ENCODE measurements around the gene PPIL4. TPM values are rescaled to one million over a fixed set of nuclear protein-coding genes. Genes with fewer than 3 reads are reported as not detected.

PPIL4 gene
- total and polyA plus RNA-seq, 2 donors (not counting 1 experiment from before 2014, with no cell fraction given), result 3.1 to 34.3 TPM

- CTCF ChIA-PET, result interaction anchor here (0.6 to 5.9 kb wide), 15 partner anchors 9 to 446 kb away, joined by 3 to 60 read pairs (median 7); partner anchors contain the start of gene ZC3H12D
- 74% methylated on average over 26 of the region's 30 CpGs for WGBS (ENCODE audit: insufficient coverage)
Measured at GRCh38 chr6:149474108-149474935, 71.5 kb downstream of the PPIL4 start.

More at GRCh38 chr6:149474108-149474935, 71.5 kb downstream of the PPIL4 start:
- intact Hi-C loops (cut with micrococcal nuclease), result loop anchor here (5.0 kb wide), 1 partner anchor 712 kb away; no protein-coding TSS in a partner anchor
- ATAC-seq (ENCODE audit: low read depth) (peak; percentile 39), DNase-seq (no peak)
- H3K4me3 ChIP-seq (ENCODE audit: control extremely low read depth in 1 of 5, extremely low read depth in 1 of 5, insufficient read depth in 1 of 5, low read depth in 2 of 5, low read length in 4 of 5), result peak overlapping the region in 4 of 5 experiments; percentile 5 to 55 (median 25)
- peaks cover 14% of the 10 kb centered on the region for H4K20me1 ChIP-seq (ENCODE audit: control insufficient read depth, insufficient read depth, low read length, poor library complexity, severe bottlenecking)
- peaks cover 4 to 68% of the 10 kb centered on the region in 2 experiments for H3K36me3 ChIP-seq (replicated peaks in 1 of 2; ENCODE audit: control extremely low read depth in 1 of 2, control insufficient read depth in 1 of 2, extremely low read depth in 1 of 2, insufficient read depth in 2 of 2, low read length in 1 of 2)
- peaks cover 84% of the 10 kb centered on the region for H3K4me1 Mint-ChIP-seq
- peaks cover 100% of the 10 kb centered on the region for H3K79me2 ChIP-seq (ENCODE audit: control insufficient read depth, insufficient read depth, low read length)
- peak overlapping the region; percentile 48 for H3K9ac ChIP-seq (ENCODE audit: low read length)
- H3K27ac Mint-ChIP-seq, result peak overlapping the region; percentile 94
- no peaks in the 10 kb centered on the region for H3K27me3 ChIP-seq (replicated peaks in 1 of 4; ENCODE audit: control extremely low read depth in 1 of 4, control insufficient read depth in 3 of 4, insufficient read depth in 4 of 4, low read length in 3 of 4)
- H3K9me3 ChIP-seq (ENCODE audit: control extremely low read depth in 1 of 3, control insufficient read depth in 2 of 3, insufficient read depth in 1 of 3, low read length in 2 of 3), result peaks cover 0 to under 1% (median 0%) of the 10 kb centered on the region in 3 donors
- no peaks in the 10 kb centered on the region for H3K9me3 Mint-ChIP-seq (ENCODE audit: insufficient read depth)
- no peaks in the 10 kb centered on the region for H3K27me3 Mint-ChIP-seq
- peaks cover 89 to 98% of the 10 kb centered on the region in 2 donors for H3K4me1 ChIP-seq (ENCODE audit: control insufficient read depth in 2 of 2, insufficient read depth in 2 of 2, low read length in 2 of 2)
- peak overlapping the region; percentile 89 for H3K4me3 Mint-ChIP-seq
- no peak overlapping the region for H2AFZ ChIP-seq (ENCODE audit: insufficient read depth, low read depth, low read length, poor library complexity, severe bottlenecking)
- TF ChIP-seq EZH2 (IDR thresholded peaks at IDR 0.05; ENCODE audit: borderline replicate concordance, insufficient read depth, low read depth, low read length, poor library complexity, severe bottlenecking) (no peak), CTCF (IDR thresholded peaks at IDR 0.05) (no peak)
- POLR2A ChIA-PET, result interaction anchor here (1.0 to 3.3 kb wide), 4 partner anchors 15 to 55 kb away, joined by 3 to 23 read pairs (median 8); no protein-coding TSS in a partner anchor
- H3K4me2 ChIP-seq (replicated peaks; ENCODE audit: low read depth, low read length, poor library complexity, severe bottlenecking), result peak overlapping the region; percentile 74
- peak overlapping the region; percentile 67 to 84 for H3K27ac ChIP-seq (ENCODE audit: low read length in 2 of 2)

Data from B cell (primary cell).